ENCODE data around the gene WRAP73. TPM values are rescaled to one million over a fixed set of nuclear protein-coding genes. Genes with fewer than 3 reads are reported as not detected.

Gene WRAP73
- total RNA-seq, 2 donors from 2014 or later, result 6.8 to 11.4 TPM

- no peak for DNase-seq (ENCODE audit: low spot score)
- no peak for TF ChIP-seq CTCF (IDR thresholded peaks at IDR 0.05)
These were observed 48.2 kb downstream of the WRAP73 start for GRCh38 chr1:3601743-3602142.

DNA sequence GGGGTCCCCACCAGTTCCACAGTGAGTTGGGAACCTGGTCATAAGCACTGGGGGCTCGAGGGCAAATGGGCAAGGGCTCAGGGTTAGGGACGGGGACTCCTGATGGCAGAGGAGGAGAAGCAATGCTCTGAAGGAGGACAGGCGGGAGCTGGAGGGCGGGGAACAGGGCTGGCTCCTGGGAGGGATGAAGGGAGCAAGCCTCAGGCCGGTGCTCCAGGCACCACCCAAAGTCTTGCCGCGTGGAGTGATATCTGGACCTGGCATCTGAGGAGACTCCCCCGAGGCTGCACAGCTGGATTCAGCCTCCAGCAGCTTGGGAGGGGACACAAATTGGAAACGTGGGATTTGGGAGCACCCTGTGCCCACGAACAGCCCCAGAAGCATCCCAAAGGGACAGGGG, 49.5 kb downstream of the WRAP73 start:
- TF ChIP-seq CTCF (IDR thresholded peaks at IDR 0.05), result no peak

More at GRCh38 chr1:3601743-3602142, 48.2 kb downstream of the WRAP73 start:
- no peak overlapping the region for H3K27ac ChIP-seq
- H3K4me1 ChIP-seq, result peaks cover 0 to 22% of the 10 kb centered on the region in 2 donors
- no peaks in the 10 kb centered on the region for H3K9me3 ChIP-seq
- no peaks in the 10 kb centered on the region for H3K36me3 ChIP-seq
- H3K27me3 ChIP-seq, result no peaks in the 10 kb centered on the region
- no peak overlapping the region for H3K4me3 ChIP-seq

DNA sequence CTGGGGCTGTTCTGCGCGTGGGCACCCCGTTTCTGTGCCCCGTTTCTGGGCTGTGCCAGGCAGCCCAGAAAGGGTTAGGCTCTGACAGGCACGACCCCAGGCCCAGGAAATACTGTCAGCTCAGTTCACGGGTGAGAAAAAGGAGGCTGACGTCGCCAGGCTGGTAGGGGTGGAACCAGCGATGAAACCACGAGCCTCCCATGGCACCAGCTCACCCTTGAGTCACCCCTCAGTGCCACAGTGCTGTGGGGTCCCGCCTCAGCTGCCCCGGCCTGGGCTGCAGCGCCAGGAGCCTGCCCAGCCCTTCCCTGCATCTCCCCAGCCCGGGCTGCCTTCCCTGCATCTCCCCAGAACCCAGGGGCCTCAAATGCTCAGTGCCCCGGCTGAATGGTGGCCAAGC, 50.1 kb downstream of the WRAP73 start:
- no peaks in the 10 kb centered on the region for H3K9me3 ChIP-seq
- TF ChIP-seq CTCF (IDR thresholded peaks at IDR 0.05), result no peak
- DNase-seq (ENCODE audit: low spot score), result no peak

More for the DNA sequence above, 49.5 kb downstream of the WRAP73 start:
- Histone ChIP-seq H3K9me3 (no peaks in the 10 kb centered on the region), H3K4me1 (peaks cover 0 to 22% of the 10 kb centered on the region in 2 donors), H3K27me3 (no peaks in the 10 kb centered on the region), H3K27ac (no peak overlapping the region), H3K36me3 (no peaks in the 10 kb centered on the region), H3K4me3 (no peak overlapping the region)
- DNase-seq (ENCODE audit: low spot score), result no peak

DNA sequence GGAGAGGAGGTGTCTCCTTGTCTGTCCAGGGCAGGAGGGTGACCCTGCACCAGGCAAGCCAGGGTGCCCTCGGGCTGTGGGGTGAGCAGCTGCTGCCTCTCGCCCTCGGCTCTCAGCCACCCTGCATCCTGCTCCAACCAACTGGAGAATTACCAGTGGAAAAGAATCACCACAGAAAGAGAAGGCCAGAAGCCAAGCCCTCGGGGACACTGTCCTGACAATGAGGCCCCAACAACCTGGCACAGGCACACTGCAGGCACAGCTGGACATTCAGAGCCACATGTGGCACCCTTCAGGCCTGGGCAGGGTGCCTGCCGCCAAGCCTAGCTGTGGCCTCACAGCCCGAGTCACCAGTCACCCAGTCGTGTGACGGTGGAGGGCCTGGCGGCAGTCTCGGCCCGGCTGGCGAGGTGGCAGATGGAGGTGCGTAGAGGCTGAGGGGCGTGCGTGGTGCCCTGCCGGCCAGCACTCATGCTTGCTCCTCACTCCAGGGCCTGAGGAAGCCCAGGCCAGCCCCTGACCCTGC, 50.6 kb downstream of the WRAP73 start:
- H3K27me3 ChIP-seq, result no peaks in the 10 kb centered on the region
- H3K27ac ChIP-seq, result no peak overlapping the region
- H3K4me3 ChIP-seq, result no peak overlapping the region
- DNase-seq (ENCODE audit: low spot score), result no peak
- no peak for TF ChIP-seq CTCF (IDR thresholded peaks at IDR 0.05)
- no peaks in the 10 kb centered on the region for H3K36me3 ChIP-seq
- no peaks in the 10 kb centered on the region for H3K9me3 ChIP-seq
- H3K4me1 ChIP-seq, result peaks cover 0 to 22% of the 10 kb centered on the region in 2 donors

More for the DNA sequence above, 50.1 kb downstream of the WRAP73 start:
- H3K4me3 ChIP-seq, result no peak overlapping the region
- H3K4me1 ChIP-seq, result peaks cover 0 to 22% of the 10 kb centered on the region in 2 donors
- no peaks in the 10 kb centered on the region for H3K36me3 ChIP-seq
- H3K27ac ChIP-seq, result no peak overlapping the region
- no peaks in the 10 kb centered on the region for H3K27me3 ChIP-seq

DNA sequence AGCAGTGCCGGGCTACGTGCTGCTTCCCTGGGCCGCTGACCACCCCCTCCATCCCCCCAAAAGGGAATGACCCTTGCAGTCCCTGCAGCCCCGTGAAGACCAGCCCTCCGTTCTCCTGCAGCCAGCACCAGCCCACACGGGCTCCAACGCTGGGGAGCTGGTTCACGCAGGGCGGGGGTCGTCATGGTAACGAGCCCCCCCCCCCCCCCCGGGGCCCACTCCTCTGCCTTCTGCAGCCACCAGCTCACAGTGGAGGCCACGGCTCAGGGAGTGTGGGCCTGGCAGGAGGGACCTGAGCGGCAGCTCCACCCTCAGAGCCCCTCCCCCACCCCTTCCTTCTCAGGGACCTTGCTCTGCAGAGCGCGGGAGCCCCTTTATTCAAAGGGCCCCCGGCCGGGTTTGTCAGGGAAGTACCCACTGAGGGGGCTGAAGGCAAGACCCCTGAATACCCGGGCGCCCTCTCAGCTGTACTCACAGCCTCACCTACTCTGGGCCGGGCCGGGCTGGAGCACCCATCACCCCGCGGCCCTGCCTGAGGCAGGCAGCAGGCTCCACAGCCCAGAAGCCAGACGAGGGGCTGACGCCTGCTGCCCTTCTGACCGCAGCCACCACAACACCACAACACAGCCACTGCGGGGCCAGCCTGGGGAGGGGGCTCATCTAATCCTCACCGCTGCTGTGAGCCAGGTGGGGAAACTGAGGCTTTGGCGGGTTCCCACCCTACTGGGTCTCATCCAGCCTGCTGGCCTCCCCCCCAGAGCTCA, 51.2 kb downstream of the WRAP73 start:
- Histone ChIP-seq H3K27ac (no peak overlapping the region), H3K36me3 (no peaks in the 10 kb centered on the region), H3K9me3 (no peaks in the 10 kb centered on the region), H3K27me3 (no peaks in the 10 kb centered on the region), H3K4me3 (peak overlapping the region in 1 of 2 donors; percentile 10), H3K4me1 (peaks cover 0 to 22% of the 10 kb centered on the region in 2 donors)
- TF ChIP-seq CTCF (IDR thresholded peaks at IDR 0.05), result no peak
- DNase-seq (ENCODE audit: low spot score), result no peak
